Measurements from ENCODE around the gene SLC26A2. TPM values are rescaled to one million over a fixed set of nuclear protein-coding genes. Genes with fewer than 3 reads are reported as not detected.

The SLC26A2 gene
- total RNA-seq, 1 experiment from 2014 or later, result 43.9 TPM

DNA sequence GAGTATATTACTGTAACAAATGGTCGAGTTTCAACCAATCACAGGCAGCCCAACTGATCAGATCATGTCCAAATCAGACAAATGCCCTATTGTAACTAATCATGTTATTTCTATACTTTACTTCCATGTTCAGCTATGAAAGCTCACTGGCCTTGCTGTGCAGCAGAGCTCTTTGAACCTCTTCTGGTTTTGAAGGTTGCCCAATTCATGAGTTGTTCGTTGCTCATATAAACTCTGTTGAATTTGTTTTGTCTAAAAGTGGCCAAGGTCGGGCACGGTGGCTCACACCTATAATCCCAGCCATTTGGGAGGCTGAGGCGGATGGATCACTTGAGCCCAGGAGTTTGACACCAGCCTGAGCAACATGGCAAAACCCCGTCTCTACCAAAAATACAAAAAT is 37.6 kb upstream of the SLC26A2 start:
- no peaks in the 10 kb centered on the region for H3K27me3 Mint-ChIP-seq (ENCODE audit: insufficient read depth, unreplicated experiment)
- Histone ChIP-seq H3K4me3 (ENCODE audit: low read depth, low read length) (no peak overlapping the region), H3K9me3 (no peaks in the 10 kb centered on the region), H3K36me3 (ENCODE audit: control insufficient read depth, insufficient read depth, low read length) (no peaks in the 10 kb centered on the region), H3K27me3 (replicated peaks; ENCODE audit: control insufficient read depth, insufficient read depth, low read length) (no peaks in the 10 kb centered on the region), H3K4me1 (no peaks in the 10 kb centered on the region)
- no peaks in the 10 kb centered on the region for H3K9me3 Mint-ChIP-seq (ENCODE audit: unreplicated experiment)
- intact Hi-C loops (cut with micrococcal nuclease; ENCODE audit: unreplicated experiment), result no loop called here
- H3K4me3 Mint-ChIP-seq (ENCODE audit: unreplicated experiment), result no peak overlapping the region
- no TSS peak for BruUV-seq (replicated peaks)
- H3K4me1 Mint-ChIP-seq (ENCODE audit: low read depth, unreplicated experiment), result peaks cover 10% of the 10 kb centered on the region
- no peak for DNase-seq
- ChIA-PET CTCF (interaction anchor here (0.6 to 0.7 kb wide), 2 partner anchors 35 to 47 kb away, joined by 3 read pairs; no protein-coding TSS in a partner anchor), POLR2A (no interaction called here)
- no peaks in the 10 kb centered on the region for H3K36me3 Mint-ChIP-seq (ENCODE audit: insufficient read depth, unreplicated experiment)
- TF ChIP-seq, protein P1, sequence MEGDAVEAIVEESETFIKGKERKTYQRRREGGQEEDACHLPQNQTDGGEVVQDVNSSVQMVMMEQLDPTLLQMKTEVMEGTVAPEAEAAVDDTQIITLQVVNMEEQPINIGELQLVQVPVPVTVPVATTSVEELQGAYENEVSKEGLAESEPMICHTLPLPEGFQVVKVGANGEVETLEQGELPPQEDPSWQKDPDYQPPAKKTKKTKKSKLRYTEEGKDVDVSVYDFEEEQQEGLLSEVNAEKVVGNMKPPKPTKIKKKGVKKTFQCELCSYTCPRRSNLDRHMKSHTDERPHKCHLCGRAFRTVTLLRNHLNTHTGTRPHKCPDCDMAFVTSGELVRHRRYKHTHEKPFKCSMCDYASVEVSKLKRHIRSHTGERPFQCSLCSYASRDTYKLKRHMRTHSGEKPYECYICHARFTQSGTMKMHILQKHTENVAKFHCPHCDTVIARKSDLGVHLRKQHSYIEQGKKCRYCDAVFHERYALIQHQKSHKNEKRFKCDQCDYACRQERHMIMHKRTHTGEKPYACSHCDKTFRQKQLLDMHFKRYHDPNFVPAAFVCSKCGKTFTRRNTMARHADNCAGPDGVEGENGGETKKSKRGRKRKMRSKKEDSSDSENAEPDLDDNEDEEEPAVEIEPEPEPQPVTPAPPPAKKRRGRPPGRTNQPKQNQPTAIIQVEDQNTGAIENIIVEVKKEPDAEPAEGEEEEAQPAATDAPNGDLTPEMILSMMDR (IDR thresholded peaks at IDR 0.05; ENCODE audit: insufficient read depth in 1 of 2, low read depth in 1 of 2, low read length in 1 of 2, severe bottlenecking in 1 of 2, unreplicated experiment in 1 of 2), result no peak
- H3K27ac Mint-ChIP-seq (ENCODE audit: unreplicated experiment), result no peak overlapping the region

DNA sequence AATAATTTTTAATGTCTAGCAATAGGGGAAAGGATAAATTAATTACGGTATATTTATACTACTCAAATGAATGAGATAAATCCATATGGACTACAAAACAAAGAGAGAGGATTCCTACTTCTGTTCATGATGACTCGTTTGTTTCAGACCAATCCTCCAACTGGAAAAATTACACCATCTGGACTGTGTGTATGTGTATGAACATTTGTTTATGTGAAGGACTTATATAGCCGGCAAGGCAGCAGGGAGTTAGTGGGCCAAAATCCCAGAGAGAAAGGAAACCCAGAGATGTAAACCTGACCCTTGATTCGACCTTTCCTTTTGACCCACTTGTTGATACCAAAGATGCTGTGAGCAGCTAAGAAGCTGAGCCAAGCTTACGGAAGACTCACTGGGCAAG is 36.1 kb upstream of the SLC26A2 start:
- TF ChIP-seq, protein P1 (IDR thresholded peaks at IDR 0.05; ENCODE audit: insufficient read depth in 1 of 2, low read depth in 1 of 2, low read length in 1 of 2, severe bottlenecking in 1 of 2, unreplicated experiment in 1 of 2), result no peak
- H3K27me3 Mint-ChIP-seq (ENCODE audit: insufficient read depth, unreplicated experiment), result no peaks in the 10 kb centered on the region
- H3K4me1 ChIP-seq, result no peaks in the 10 kb centered on the region
- DNase-seq, result no peak
- no TSS peak for BruUV-seq (replicated peaks)
- peaks cover 10% of the 10 kb centered on the region for H3K4me1 Mint-ChIP-seq (ENCODE audit: low read depth, unreplicated experiment)
- ChIA-PET CTCF (no interaction called here), POLR2A (no interaction called here)
- H3K9me3 Mint-ChIP-seq (ENCODE audit: unreplicated experiment), result no peaks in the 10 kb centered on the region
- no peak overlapping the region for H3K4me3 ChIP-seq (ENCODE audit: low read depth, low read length)
- no peak overlapping the region for H3K27ac Mint-ChIP-seq (ENCODE audit: unreplicated experiment)
- no peak overlapping the region for H3K4me3 Mint-ChIP-seq (ENCODE audit: unreplicated experiment)
- H3K9me3 ChIP-seq, result no peaks in the 10 kb centered on the region
- no peaks in the 10 kb centered on the region for H3K36me3 ChIP-seq (ENCODE audit: control insufficient read depth, insufficient read depth, low read length)
- intact Hi-C loops (cut with micrococcal nuclease; ENCODE audit: unreplicated experiment), result no loop called here
- H3K36me3 Mint-ChIP-seq (ENCODE audit: insufficient read depth, unreplicated experiment), result no peaks in the 10 kb centered on the region
- H3K27me3 ChIP-seq (replicated peaks; ENCODE audit: control insufficient read depth, insufficient read depth, low read length), result no peaks in the 10 kb centered on the region

GRCh38 chr5:149930043-149930748 is 30.4 kb upstream of the SLC26A2 start:
- Histone ChIP-seq H3K36me3 (ENCODE audit: control insufficient read depth, insufficient read depth, low read length) (no peaks in the 10 kb centered on the region), H3K4me3 (ENCODE audit: low read depth, low read length) (no peak overlapping the region), H3K4me1 (no peaks in the 10 kb centered on the region), H3K9me3 (no peaks in the 10 kb centered on the region), H3K27me3 (replicated peaks; ENCODE audit: control insufficient read depth, insufficient read depth, low read length) (no peaks in the 10 kb centered on the region)
- no TSS peak for BruUV-seq (replicated peaks)
- ChIA-PET CTCF (no interaction called here), POLR2A (no interaction called here)
- H3K27me3 Mint-ChIP-seq (ENCODE audit: insufficient read depth, unreplicated experiment), result no peaks in the 10 kb centered on the region
- H3K4me3 Mint-ChIP-seq (ENCODE audit: unreplicated experiment), result no peak overlapping the region
- H3K27ac Mint-ChIP-seq (ENCODE audit: unreplicated experiment), result no peak overlapping the region
- TF ChIP-seq, protein P1 (IDR thresholded peaks at IDR 0.05; ENCODE audit: insufficient read depth in 1 of 2, low read depth in 1 of 2, low read length in 1 of 2, severe bottlenecking in 1 of 2, unreplicated experiment in 1 of 2), result no peak
- intact Hi-C loops (cut with micrococcal nuclease; ENCODE audit: unreplicated experiment), result no loop called here
- H3K9me3 Mint-ChIP-seq (ENCODE audit: unreplicated experiment), result no peaks in the 10 kb centered on the region
- no peak for DNase-seq
- H3K36me3 Mint-ChIP-seq (ENCODE audit: insufficient read depth, unreplicated experiment), result no peaks in the 10 kb centered on the region
- no peaks in the 10 kb centered on the region for H3K4me1 Mint-ChIP-seq (ENCODE audit: low read depth, unreplicated experiment)

All from Caco-2 (cell line).